ENCODE results near the gene ARPP19. TPM values are rescaled to one million over a fixed set of nuclear protein-coding genes. Genes with fewer than 3 reads are reported as not detected.

The ARPP19 gene
- total and polyA plus RNA-seq, 2 of the 4 experiments (the other 2 are of a cell fraction): 33.4 to 65.2 TPM

DNA sequence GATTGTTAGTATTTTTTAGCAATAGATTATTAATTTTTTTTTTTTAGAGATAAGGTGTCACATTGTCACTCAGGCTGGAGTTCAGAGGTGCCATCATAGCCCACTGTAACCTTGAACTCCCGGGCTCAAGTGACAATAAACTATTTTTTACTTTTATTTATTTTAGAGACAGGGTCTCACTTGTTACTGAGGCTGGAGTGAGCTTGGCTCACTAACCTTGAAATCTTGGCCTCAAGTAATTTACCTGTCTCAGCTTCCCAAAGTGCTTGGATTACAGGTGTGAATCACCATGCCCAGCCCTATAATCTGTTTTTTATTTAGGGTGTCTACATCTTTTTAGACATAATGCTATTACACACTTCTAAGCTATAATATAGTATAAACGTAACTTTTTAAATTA, 7.9 kb upstream of the ARPP19 start:
- POLR2A ChIA-PET (ENCODE audit: unreplicated experiment): no interaction called here
- no CpG with 5 or more reads among the region's 2 CpGs for WGBS, 2 experiments (ENCODE audit: extremely low coverage in 2 of 2, insufficient read length in 1 of 2)
- in situ Hi-C loops (cut with MboI; ENCODE audit: low sequenced_read_pairs): no loop called here

More for the DNA sequence above, 7.9 kb upstream of the ARPP19 start:
- no peak for ATAC-seq (ENCODE audit: low read depth)
- TF ChIP-seq BHLHE40 (IDR thresholded peaks at IDR 0.05; ENCODE audit: low read depth, low read length) (no peak), MXI1 (IDR thresholded peaks at IDR 0.05; ENCODE audit: borderline replicate concordance, low read depth, low read length) (no peak), CHD1 (IDR thresholded peaks at IDR 0.05; ENCODE audit: low read depth, low read length) (no peak), NFE2L2 (IDR thresholded peaks at IDR 0.05; ENCODE audit: low read depth, low read length) (no peak), CEBPB (IDR thresholded peaks at IDR 0.05; ENCODE audit: low read depth, low read length) (no peak), CTCF (conservative IDR thresholded peaks at IDR 0.05; ENCODE audit: low read depth, low read length) (no peak), USF2 (IDR thresholded peaks at IDR 0.05; ENCODE audit: low read depth, low read length) (no peak), RCOR1 (IDR thresholded peaks at IDR 0.05; ENCODE audit: insufficient replicate concordance, low read length) (no peak), RFX5 (IDR thresholded peaks at IDR 0.05; ENCODE audit: low read depth, low read length) (no peak), RAD21 (IDR thresholded peaks at IDR 0.05; ENCODE audit: low read length) (no peak), MAFK (IDR thresholded peaks at IDR 0.05; ENCODE audit: low read depth, low read length) (no peak), SMC3 (IDR thresholded peaks at IDR 0.05; ENCODE audit: low read depth, low read length) (no peak), MAZ (IDR thresholded peaks at IDR 0.05; ENCODE audit: borderline replicate concordance, low read depth, low read length) (no peak), FOS (IDR thresholded peaks at IDR 0.05; ENCODE audit: low read depth, low read length) (no peak)
- TF ChIP-seq, protein P1, sequence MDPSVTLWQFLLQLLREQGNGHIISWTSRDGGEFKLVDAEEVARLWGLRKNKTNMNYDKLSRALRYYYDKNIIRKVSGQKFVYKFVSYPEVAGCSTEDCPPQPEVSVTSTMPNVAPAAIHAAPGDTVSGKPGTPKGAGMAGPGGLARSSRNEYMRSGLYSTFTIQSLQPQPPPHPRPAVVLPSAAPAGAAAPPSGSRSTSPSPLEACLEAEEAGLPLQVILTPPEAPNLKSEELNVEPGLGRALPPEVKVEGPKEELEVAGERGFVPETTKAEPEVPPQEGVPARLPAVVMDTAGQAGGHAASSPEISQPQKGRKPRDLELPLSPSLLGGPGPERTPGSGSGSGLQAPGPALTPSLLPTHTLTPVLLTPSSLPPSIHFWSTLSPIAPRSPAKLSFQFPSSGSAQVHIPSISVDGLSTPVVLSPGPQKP (IDR thresholded peaks at IDR 0.05; ENCODE audit: borderline replicate concordance, low read depth, low read length): no peak
- Histone ChIP-seq H3K4me2 (ENCODE audit: low read depth, low read length) (no peak overlapping the region), H3K27me3 (ENCODE audit: control insufficient read depth, insufficient read depth, low read length) (no peaks in the 10 kb centered on the region), H2AK5ac (ENCODE audit: low read depth, low read length) (no peak overlapping the region), H4K20me1 (ENCODE audit: insufficient read depth, low read length) (no peaks in the 10 kb centered on the region), H3K79me1 (ENCODE audit: low read depth in 1 of 2, low read length in 2 of 2) (no peaks in the 10 kb centered on the region), H3K9ac (ENCODE audit: low read depth, low read length) (no peak overlapping the region), H3K14ac (replicated peaks; ENCODE audit: low read depth, low read length) (no peak overlapping the region), H3K27ac (ENCODE audit: insufficient read depth, low read length) (no peak overlapping the region), H3K4ac (ENCODE audit: low read depth, low read length) (no peak overlapping the region), H3K56ac (ENCODE audit: extremely low read depth, insufficient read depth, low read length) (no peak overlapping the region), H3K23ac (ENCODE audit: low read depth, low read length) (no peak overlapping the region), H2BK120ac (ENCODE audit: low read depth, low read length) (no peak overlapping the region), H3K18ac (ENCODE audit: low read depth, low read length) (no peak overlapping the region), H2BK5ac (ENCODE audit: low read depth, low read length, poor library complexity, severe bottlenecking) (no peak overlapping the region), H2AK9ac (replicated peaks; ENCODE audit: low read depth, low read length, poor library complexity) (no peak overlapping the region), H2BK20ac (ENCODE audit: low read depth, low read length) (no peak overlapping the region), H2AFZ (replicated peaks; ENCODE audit: low read length, poor library complexity) (no peak overlapping the region), H3K4me3 (ENCODE audit: insufficient read depth, low read depth, low read length) (no peak overlapping the region), H3K9me1 (ENCODE audit: insufficient read depth, low read length) (no peaks in the 10 kb centered on the region), H3K4me1 (ENCODE audit: control insufficient read depth, insufficient read depth, low read length) (no peaks in the 10 kb centered on the region), H4K5ac (ENCODE audit: low read depth, low read length) (no peak overlapping the region), H4K91ac (ENCODE audit: insufficient read depth, low read depth, low read length) (no peak overlapping the region), H4K8ac (ENCODE audit: low read depth in 2 of 2, low read length in 2 of 2) (no peak overlapping the region), H3K9me3 (ENCODE audit: control insufficient read depth, insufficient read depth, low read length) (no peaks in the 10 kb centered on the region), H2BK15ac (ENCODE audit: low read depth, low read length) (no peak overlapping the region), H3K36me3 (ENCODE audit: control insufficient read depth, insufficient read depth, low read length) (no peaks in the 10 kb centered on the region)
- dilution Hi-C loops (cut with HindIII; ENCODE audit: low sequenced_read_pairs, unreplicated experiment) (no loop called here), intact Hi-C loops (cut with micrococcal nuclease) (no loop called here)
- CTCF ChIA-PET: no interaction called here
- no peak for DNase-seq
- BruUV-seq (replicated peaks): no TSS peak

Measured in IMR-90 (cell line).